Measurements from ENCODE around the gene PLA2G4E. TPM values are rescaled to one million over a fixed set of nuclear protein-coding genes. Genes with fewer than 3 reads are reported as not detected.

Gene PLA2G4E
- total RNA-seq, 2 experiments from 2014 or later: not detected

- DNase-seq: no peak
- POLR2A ChIA-PET: interaction anchor here (0.6 kb wide), 1 partner anchor 344 kb away, joined by 4 read pairs; no protein-coding TSS in a partner anchor
- Mint-ChIP-seq H3K27me3 (peaks cover 2% of the 10 kb centered on the region), H3K4me1 (peaks cover 14% of the 10 kb centered on the region), H3K36me3 (ENCODE audit: low read depth) (no peaks in the 10 kb centered on the region), H3K9me3 (peaks cover 2% of the 10 kb centered on the region), H3K27ac (no peak overlapping the region), H3K4me3 (no peak overlapping the region)
- CTCF ChIA-PET: interaction anchor here (1.3 kb wide), 1 partner anchor 11 kb away, joined by 4 read pairs; no protein-coding TSS in a partner anchor
Observed at GRCh38 chr15:42009022-42009421, 11.8 kb downstream of the PLA2G4E start.

- ChIA-PET POLR2A (interaction anchor here (0.7 kb wide), 1 partner anchor 33 kb away, joined by 3 read pairs; no protein-coding TSS in a partner anchor), CTCF (interaction anchor here (1.4 kb wide), 1 partner anchor 22 kb away, joined by 3 read pairs; no protein-coding TSS in a partner anchor)
- Mint-ChIP-seq H3K36me3 (ENCODE audit: low read depth) (no peaks in the 10 kb centered on the region), H3K4me3 (no peak overlapping the region), H3K27me3 (peaks cover 2% of the 10 kb centered on the region), H3K4me1 (peaks cover 14% of the 10 kb centered on the region), H3K27ac (no peak overlapping the region), H3K9me3 (peaks cover 2% of the 10 kb centered on the region)
- no peak for DNase-seq
Observed at GRCh38 chr15:42007386-42007785, 13.5 kb downstream of the PLA2G4E start.

- DNase-seq: no peak
- POLR2A ChIA-PET: no interaction called here
- CTCF ChIA-PET: interaction anchor here (0.6 to 2.0 kb wide), 5 partner anchors 8 to 298 kb away, joined by 3 to 5 read pairs (median 3); no protein-coding TSS in a partner anchor
- H3K27ac Mint-ChIP-seq: no peak overlapping the region
- peaks cover 4% of the 10 kb centered on the region for H3K27me3 Mint-ChIP-seq
- no peaks in the 10 kb centered on the region for H3K4me1 Mint-ChIP-seq
- no peaks in the 10 kb centered on the region for H3K36me3 Mint-ChIP-seq (ENCODE audit: low read depth)
- H3K9me3 Mint-ChIP-seq: peaks cover 2% of the 10 kb centered on the region
- no peak overlapping the region for H3K4me3 Mint-ChIP-seq
Observed at GRCh38 chr15:42002333-42002732, 18.5 kb downstream of the PLA2G4E start.

DNA sequence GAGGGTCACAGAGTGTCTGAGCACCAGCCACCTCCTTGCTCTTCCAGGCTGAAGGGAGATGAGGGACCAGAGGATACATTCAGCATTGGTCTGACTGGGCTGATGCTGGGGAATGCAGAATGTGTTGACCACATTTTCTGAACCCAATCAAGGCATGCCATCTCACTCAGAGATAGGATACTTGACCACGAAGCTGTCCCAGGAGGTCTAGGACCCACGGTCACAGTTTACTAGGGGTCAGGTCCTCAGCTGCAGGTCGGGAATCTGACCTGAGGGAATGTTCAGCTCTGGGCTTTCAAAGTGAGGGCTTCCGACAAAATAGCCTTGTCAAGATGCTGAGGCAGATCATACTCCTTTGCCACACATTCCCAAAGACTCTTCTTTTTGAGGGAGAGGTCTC is 19.6 kb downstream of the PLA2G4E start:
- ChIA-PET POLR2A (no interaction called here), CTCF (interaction anchor here (0.6 to 2.0 kb wide), 4 partner anchors 12 to 135 kb away, joined by 3 to 5 read pairs (median 3); no protein-coding TSS in a partner anchor)
- Mint-ChIP-seq H3K4me3 (no peak overlapping the region), H3K27me3 (peaks cover 3% of the 10 kb centered on the region), H3K4me1 (no peaks in the 10 kb centered on the region), H3K36me3 (ENCODE audit: low read depth) (no peaks in the 10 kb centered on the region), H3K27ac (no peak overlapping the region), H3K9me3 (no peaks in the 10 kb centered on the region)
- no peak for DNase-seq

GRCh38 chr15:41999290-42000285 is 21.3 kb downstream of the PLA2G4E start:
- peaks cover 3% of the 10 kb centered on the region for H3K27me3 Mint-ChIP-seq
- no peak overlapping the region for H3K27ac Mint-ChIP-seq
- H3K4me1 Mint-ChIP-seq: no peaks in the 10 kb centered on the region
- ChIA-PET POLR2A (no interaction called here), CTCF (interaction anchor here (0.6 to 1.8 kb wide), 3 partner anchors 16 to 31 kb away, joined by 3 to 7 read pairs (median 4); no protein-coding TSS in a partner anchor)
- no peaks in the 10 kb centered on the region for H3K36me3 Mint-ChIP-seq (ENCODE audit: low read depth)
- no peak overlapping the region for H3K4me3 Mint-ChIP-seq
- no peaks in the 10 kb centered on the region for H3K9me3 Mint-ChIP-seq
- no peak for DNase-seq

GRCh38 chr15:41997845-41998244 is 23.0 kb downstream of the PLA2G4E start:
- H3K27ac Mint-ChIP-seq: no peak overlapping the region
- H3K9me3 Mint-ChIP-seq: no peaks in the 10 kb centered on the region
- H3K36me3 Mint-ChIP-seq (ENCODE audit: low read depth): no peaks in the 10 kb centered on the region
- H3K27me3 Mint-ChIP-seq: peaks cover 3% of the 10 kb centered on the region
- no peaks in the 10 kb centered on the region for H3K4me1 Mint-ChIP-seq
- H3K4me3 Mint-ChIP-seq: no peak overlapping the region
- ChIA-PET POLR2A (no interaction called here), CTCF (interaction anchor here (0.6 to 2.2 kb wide), 7 partner anchors 8 to 92 kb away, joined by 3 to 7 read pairs (median 4); no protein-coding TSS in a partner anchor)
- DNase-seq: no peak

- no peaks in the 10 kb centered on the region for H3K4me1 Mint-ChIP-seq
- ChIA-PET POLR2A (no interaction called here), CTCF (interaction anchor here (1.0 to 2.2 kb wide), 6 partner anchors 8 to 87 kb away, joined by 3 to 6 read pairs (median 4); no protein-coding TSS in a partner anchor)
- no peak overlapping the region for H3K27ac Mint-ChIP-seq
- no peaks in the 10 kb centered on the region for H3K36me3 Mint-ChIP-seq (ENCODE audit: low read depth)
- DNase-seq: no peak
- H3K4me3 Mint-ChIP-seq: no peak overlapping the region
- no peaks in the 10 kb centered on the region for H3K9me3 Mint-ChIP-seq
- H3K27me3 Mint-ChIP-seq: peaks cover 3% of the 10 kb centered on the region
Observed at GRCh38 chr15:41996921-41997592, 23.8 kb downstream of the PLA2G4E start.

GRCh38 chr15:41996376-41996775 is 24.5 kb downstream of the PLA2G4E start:
- no peak overlapping the region for H3K27ac Mint-ChIP-seq
- peaks cover 3% of the 10 kb centered on the region for H3K27me3 Mint-ChIP-seq
- ChIA-PET POLR2A (no interaction called here), CTCF (interaction anchor here (1.1 to 2.2 kb wide), 3 partner anchors 33 to 87 kb away, joined by 3 to 6 read pairs (median 4); no protein-coding TSS in a partner anchor)
- no peak for DNase-seq
- no peak overlapping the region for H3K4me3 Mint-ChIP-seq
- H3K4me1 Mint-ChIP-seq: no peaks in the 10 kb centered on the region
- no peaks in the 10 kb centered on the region for H3K36me3 Mint-ChIP-seq (ENCODE audit: low read depth)
- H3K9me3 Mint-ChIP-seq: no peaks in the 10 kb centered on the region

DNA sequence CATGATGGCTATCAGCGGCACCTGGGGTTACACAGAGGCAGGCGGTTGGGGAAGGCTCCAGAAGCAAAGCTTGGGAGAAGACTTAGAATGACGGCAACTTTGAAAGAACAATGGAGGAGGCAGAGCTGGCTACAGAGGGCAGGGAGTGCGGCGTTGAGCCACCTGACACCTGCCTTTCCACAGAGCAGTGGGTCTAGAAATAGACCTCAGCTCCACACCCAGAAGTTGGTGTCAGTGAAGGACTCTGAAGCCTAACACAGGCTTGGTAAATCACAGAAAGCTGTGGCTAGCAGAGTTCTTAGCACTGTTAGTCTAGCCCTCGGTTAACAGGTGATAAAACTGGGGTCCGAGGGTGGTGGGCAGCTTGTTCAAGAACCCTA is 25.4 kb downstream of the PLA2G4E start:
- ChIA-PET POLR2A (interaction anchor here (0.7 kb wide), 1 partner anchor 9 kb away, joined by 3 read pairs; no protein-coding TSS in a partner anchor), CTCF (interaction anchor here (0.7 to 1.6 kb wide), 5 partner anchors 9 to 228 kb away, joined by 3 to 5 read pairs (median 3); no protein-coding TSS in a partner anchor)
- Mint-ChIP-seq H3K4me1 (no peaks in the 10 kb centered on the region), H3K36me3 (ENCODE audit: low read depth) (no peaks in the 10 kb centered on the region), H3K4me3 (no peak overlapping the region), H3K27ac (no peak overlapping the region), H3K9me3 (no peaks in the 10 kb centered on the region), H3K27me3 (no peaks in the 10 kb centered on the region)
- DNase-seq: no peak

- H3K27ac Mint-ChIP-seq: no peak overlapping the region
- no peak overlapping the region for H3K4me3 Mint-ChIP-seq
- H3K4me1 Mint-ChIP-seq: no peaks in the 10 kb centered on the region
- no peaks in the 10 kb centered on the region for H3K36me3 Mint-ChIP-seq (ENCODE audit: low read depth)
- POLR2A ChIA-PET: no interaction called here
- no peak for DNase-seq
- H3K27me3 Mint-ChIP-seq: no peaks in the 10 kb centered on the region
- no peaks in the 10 kb centered on the region for H3K9me3 Mint-ChIP-seq
- CTCF ChIA-PET: interaction anchor here (0.7 to 1.6 kb wide), 5 partner anchors 9 to 227 kb away, joined by 3 to 5 read pairs (median 3); no protein-coding TSS in a partner anchor
Observed at GRCh38 chr15:41994772-41995475, 25.9 kb downstream of the PLA2G4E start.

DNA sequence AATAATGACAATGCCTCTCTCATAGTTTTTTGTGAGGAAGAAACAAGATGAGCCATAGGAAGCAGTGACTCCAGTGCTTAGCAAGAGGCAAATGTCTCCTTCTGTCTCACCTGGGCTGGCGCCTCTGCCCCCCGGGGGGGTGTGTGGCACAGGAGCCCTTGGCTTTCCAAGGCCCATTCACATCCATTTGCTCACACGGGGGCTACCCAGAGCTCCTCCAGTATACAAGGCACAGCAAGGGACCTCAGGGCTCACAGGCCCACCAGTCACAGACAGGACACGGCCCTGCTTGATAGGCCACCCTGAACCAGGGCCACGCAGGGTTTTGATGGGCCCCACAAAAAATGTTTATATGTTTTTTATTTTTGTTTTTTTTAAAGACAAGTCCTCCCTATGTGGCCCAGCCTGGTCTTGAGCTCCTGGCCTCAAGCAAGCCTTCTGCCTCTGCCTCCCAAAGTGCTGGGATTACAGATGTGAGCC is 26.6 kb downstream of the PLA2G4E start:
- H3K4me1 Mint-ChIP-seq: no peaks in the 10 kb centered on the region
- H3K27ac Mint-ChIP-seq: no peak overlapping the region
- CTCF ChIA-PET: interaction anchor here (1.0 kb wide), 1 partner anchor 9 kb away, joined by 4 read pairs; no protein-coding TSS in a partner anchor
- POLR2A ChIA-PET: no interaction called here
- no peaks in the 10 kb centered on the region for H3K36me3 Mint-ChIP-seq (ENCODE audit: low read depth)
- H3K9me3 Mint-ChIP-seq: no peaks in the 10 kb centered on the region
- no peak overlapping the region for H3K4me3 Mint-ChIP-seq
- no peaks in the 10 kb centered on the region for H3K27me3 Mint-ChIP-seq
- no peak for DNase-seq

Measured in activated CD4-positive, alpha-beta T cell treated with anti-CD3 and anti-CD28 coated beads, Interleukin-2, amount 10 ng/mL, durations not matched to agents 7 days and 5 days (primary cell).